OCI-LY7 (cell line): ENCODE results near the gene CAPNS1.

ENCODE experiments used
- EZH2phosphoT487 ChIP-seq: fragments of 200-600 bp; sonication (generic); IDR thresholded peaks from 2 replicates; pipeline ENCODE4 v1.6.1; 2018; ENCODE audit warnings: low read depth, borderline replicate concordance, mild to moderate bottlenecking, mixed run types, antibody characterized with exemption, low read length, moderate library complexity, mixed read lengths
- TF ChIP-seq, protein P1 (sequence below): fragments of 200-600 bp; sonication (generic); conservative IDR thresholded peaks from 2 replicates; pipeline ENCODE4 v1.5.1; 2014; ENCODE audit warnings: mild to moderate bottlenecking, antibody characterized with exemption, low read length, moderate library complexity, mixed read lengths

DNA sequence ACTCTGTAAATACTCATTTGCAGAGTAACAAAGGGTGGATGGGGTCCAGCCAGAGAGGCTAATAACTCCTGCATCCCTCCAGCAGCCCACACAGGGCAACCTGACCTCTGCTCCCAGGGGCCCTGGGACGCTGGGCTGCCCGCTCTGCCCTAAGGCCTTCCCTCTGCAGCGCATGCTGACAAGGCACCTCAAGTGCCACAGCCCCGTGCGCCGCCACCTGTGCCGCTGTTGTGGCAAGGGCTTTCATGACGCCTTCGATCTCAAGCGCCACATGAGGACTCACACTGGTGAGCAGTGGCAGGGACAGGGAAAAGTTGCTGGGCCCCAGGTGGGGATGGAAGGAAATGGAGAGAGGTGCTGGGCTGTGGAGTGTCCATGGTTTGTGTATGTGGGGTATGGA, 27.2 kb upstream of the CAPNS1 start:
- TF ChIP-seq, protein P1, sequence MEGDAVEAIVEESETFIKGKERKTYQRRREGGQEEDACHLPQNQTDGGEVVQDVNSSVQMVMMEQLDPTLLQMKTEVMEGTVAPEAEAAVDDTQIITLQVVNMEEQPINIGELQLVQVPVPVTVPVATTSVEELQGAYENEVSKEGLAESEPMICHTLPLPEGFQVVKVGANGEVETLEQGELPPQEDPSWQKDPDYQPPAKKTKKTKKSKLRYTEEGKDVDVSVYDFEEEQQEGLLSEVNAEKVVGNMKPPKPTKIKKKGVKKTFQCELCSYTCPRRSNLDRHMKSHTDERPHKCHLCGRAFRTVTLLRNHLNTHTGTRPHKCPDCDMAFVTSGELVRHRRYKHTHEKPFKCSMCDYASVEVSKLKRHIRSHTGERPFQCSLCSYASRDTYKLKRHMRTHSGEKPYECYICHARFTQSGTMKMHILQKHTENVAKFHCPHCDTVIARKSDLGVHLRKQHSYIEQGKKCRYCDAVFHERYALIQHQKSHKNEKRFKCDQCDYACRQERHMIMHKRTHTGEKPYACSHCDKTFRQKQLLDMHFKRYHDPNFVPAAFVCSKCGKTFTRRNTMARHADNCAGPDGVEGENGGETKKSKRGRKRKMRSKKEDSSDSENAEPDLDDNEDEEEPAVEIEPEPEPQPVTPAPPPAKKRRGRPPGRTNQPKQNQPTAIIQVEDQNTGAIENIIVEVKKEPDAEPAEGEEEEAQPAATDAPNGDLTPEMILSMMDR: no peak
- TF ChIP-seq EZH2phosphoT487: no peak
